NCI-H1417 (cell line): Measurements from ENCODE around the gene BLACAT1.
"Not testable (repeated sequence)": the region's sequence is repeated elsewhere in the genome, so short reads cannot be mapped to it uniquely, and the experiment has no call there.

ENCODE experiments used
- DNase-seq, 3 experiments: peaks; one replicate each; lab custom pipeline; 2025; lab: John Stamatoyannopoulos, UW

Gene BLACAT1

GRCh38 chr1:205417870-205418635, 37.8 kb downstream of the BLACAT1 start:
- DNase-seq, result no peak

DNA sequence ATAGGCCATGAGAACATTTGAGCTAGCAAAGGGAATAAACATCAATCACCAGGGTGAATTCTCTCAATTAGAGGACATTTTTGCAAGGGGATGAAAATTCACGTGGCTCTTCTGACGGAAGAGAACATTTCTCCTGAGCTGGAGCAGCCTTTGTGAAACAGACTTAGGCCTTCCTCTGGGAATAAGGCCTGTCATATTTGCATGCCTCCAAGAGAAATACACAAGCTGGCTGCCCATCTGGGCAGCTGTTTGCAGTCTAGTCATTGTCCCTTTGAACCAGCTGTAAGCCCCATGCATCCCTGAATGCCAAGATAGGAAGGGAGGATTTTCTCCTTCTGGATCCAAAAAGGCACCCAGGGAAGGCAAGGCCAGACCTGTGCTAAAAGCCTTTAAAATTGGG, 39.5 kb downstream of the BLACAT1 start:
- no peak for DNase-seq

GRCh38 chr1:205410581-205411298, 45.1 kb downstream of the BLACAT1 start:
- DNase-seq, result no peak

DNA sequence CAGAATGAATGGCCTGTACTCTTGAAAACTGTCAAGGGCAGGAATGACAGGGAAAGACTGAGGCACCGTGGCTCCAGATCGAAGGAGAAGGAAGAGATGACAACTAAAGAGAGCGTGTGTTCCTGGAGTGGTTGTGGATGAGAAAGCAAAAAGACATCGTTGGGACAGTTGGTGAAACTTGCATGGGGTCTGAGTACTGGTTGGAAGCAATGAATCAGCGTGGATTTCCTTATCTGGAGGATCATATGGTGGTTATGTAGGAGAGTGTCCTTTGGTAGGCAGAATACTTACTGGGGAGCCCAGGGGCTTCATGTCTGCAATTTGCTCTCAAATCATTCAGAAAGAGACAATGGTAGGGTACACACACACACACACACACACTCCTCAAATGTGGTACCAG, 47.9 kb downstream of the BLACAT1 start:
- no peak for DNase-seq

GRCh38 chr1:205406252-205406651, 49.6 kb downstream of the BLACAT1 start:
- not testable (repeated sequence) for DNase-seq
